Adrenal gland (tissue), 12 donors: ENCODE results near the gene NCOA4. TPM values are rescaled to one million over a fixed set of nuclear protein-coding genes. Genes with fewer than 3 reads are reported as not detected.
A peak's percentile ranks its signal among the peaks of the same experiment; 100 is the strongest.
"Not testable (repeated sequence)": the region's sequence is repeated elsewhere in the genome, so short reads cannot be mapped to it uniquely, and the experiment has no call there.

Experiments used
- DNase-seq, 7 donors: peaks; one replicate each; pipeline ENCODE4 v3.0.0-alpha.2; 2019 to 2020
- H3K27ac ChIP-seq, 5 donors: fragments of 200-600 bp; sonication (generic) in 4 of 5; 1 replicate in 3 of 5; 2 replicates in 2 of 5; pipeline versions ENCODE4 v1.5.1 to v1.8.0; 2016 to 2020; ENCODE audit warnings: mild to moderate bottlenecking in 1 of 5
- H3K27me3 ChIP-seq: fragments of 200-600 bp; 2 replicates; pipeline ENCODE4 v1.8.0; 2021
- H3K36me3 ChIP-seq, 2 donors: fragments of 200-600 bp; replicated peaks in 1 of 2; 1 replicate in 1 of 2; 2 replicates in 1 of 2; pipeline versions ENCODE4 v1.5.1 to v1.8.0; 2018 to 2022
- H3K4me1 ChIP-seq, 2 donors: fragments of 200-600 bp; replicated peaks in 1 of 2; 1 replicate in 1 of 2; 2 replicates in 1 of 2; pipeline versions ENCODE4 v1.5.1 to v1.8.0; 2018 to 2021
- H3K4me3 ChIP-seq, 4 donors: fragments of 200-600 bp; sonication (generic) in 3 of 4; one replicate each; pipeline ENCODE4 v1.5.1; 2016 to 2018
- H3K9me3 ChIP-seq, 3 donors: fragments of 200-600 bp; sonication (generic) in 1 of 3; replicated peaks in 1 of 3; 1 replicate in 2 of 3; 2 replicates in 1 of 3; pipeline versions ENCODE4 v1.5.1 to v1.8.0; 2016 to 2021
- POLR2A ChIP-seq, 2 donors: fragments of 450-650 bp; IDR thresholded peaks; one replicate each; pipeline ENCODE4 v1.6.1; 2017; ENCODE audit warnings: antibody characterized with exemption in 2 of 2, mild to moderate bottlenecking in 2 of 2, moderate library complexity in 1 of 2
- WGBS, 4 donors: extraction: QIAGEN DNeasy Blood & Tissue Kit in 2 of 4; methylation state at CpG; one replicate each; pipeline versions ENCODE4 v1.1.5 to v1.1.7; 2013 to 2017; 5-methylcytosine and 5-hydroxymethylcytosine counted together
- intact Hi-C, 2 donors: fragments of 100-400 bp; cut with DNase I; formaldehyde crosslinking; loops; one replicate each; pipeline versions ENCODE4 v1.14.1 to v1.15.0; 2022 to 2023
- polyA plus RNA-seq, 3 donors: library from polyadenylated mRNA; stranded (reverse); fragments of 200-250 nt in 2 of 3; fragments of 350-450 nt in 1 of 3; fragmentation: Illumina TruSeq in 1 of 3; extraction: RNeasy Lipid Tissue Mini Kit (QIAGEN cat#74804) in 1 of 3; gene quantifications; one replicate each; pipeline ENCODE4 v1.2.3, GENCODE V29; 2013 to 2014
- small RNA-seq, 2 donors: library from RNA; depleted of rRNA; stranded (forward); fragments of <200 nt; gene quantifications; one replicate each; pipeline ENCODE3, GENCODE V24; 2016
- total RNA-seq, 9 donors: library from RNA; depleted of rRNA in 4 of 9; stranded (reverse); fragments of >200 nt in 4 of 9; fragments of 120-200 nt in 1 of 9; fragmentation: NEBNext Ultra II Directional in 1 of 9; extraction: Animal tissue kit (Norgen Biotek cat#: 25700) in 1 of 9; gene quantifications; one replicate each; pipeline versions ENCODE4 v1.1.0 to v1.2.4, GENCODE V29; 2013 to 2023
- donor health status: healthy with polysubstance abuse.
- donor health status: Bipolar disorder and iron deficiency.
- donor health status: DM: yes; HTN: yes; CAD: no.
- donor health status: DM: no; HTN: no; CAD: no.
- donor health status: DM: no; HTN: no; CAD: no.
- donor health status: DM: yes; HTN: yes; CAD: no.

The NCOA4 gene
- total and polyA plus RNA-seq, 12 donors = 22.2 to 187 (median 126) TPM

DNA sequence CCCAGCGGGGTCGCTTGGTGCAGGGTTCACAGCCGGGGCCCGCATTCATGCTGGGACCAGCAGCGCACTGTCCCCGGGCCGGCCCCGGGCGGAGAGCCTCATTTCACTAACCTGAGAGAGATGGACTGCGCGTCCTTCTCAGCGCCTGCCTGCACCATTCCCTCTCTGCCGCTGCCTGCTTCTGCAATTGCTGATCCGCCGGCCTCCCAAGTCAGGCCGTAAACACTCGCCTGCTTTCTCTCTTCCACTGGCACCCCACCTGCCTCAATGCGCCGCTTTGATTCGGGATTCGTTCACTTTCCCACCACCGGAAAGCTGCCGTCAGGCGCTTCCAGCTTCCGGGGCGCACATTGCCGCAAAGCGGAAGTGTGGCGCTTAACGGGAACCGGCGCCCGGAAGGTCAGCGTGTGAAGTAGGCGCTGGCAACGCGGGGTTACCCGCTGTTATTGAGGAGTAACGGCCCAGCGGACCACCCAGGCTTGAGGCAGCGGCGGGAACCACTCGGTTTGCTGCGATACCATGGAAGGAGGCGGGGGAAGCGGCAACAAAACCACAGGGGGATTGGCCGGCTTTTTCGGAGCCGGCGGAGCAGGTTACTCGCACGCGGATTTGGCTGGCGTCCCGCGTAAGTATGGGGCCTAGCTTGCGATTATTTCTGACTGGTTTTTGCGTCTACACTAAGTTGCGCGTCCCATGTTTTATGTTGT, 58.2 kb downstream of the NCOA4 start, which contains the start of gene TIMM23:
TSS of gene TIMM23 (plus strand) at position 384 of the 707 bp plus-strand sequence. CDS start at position 520, 136 bp downstream.
- peak in 1 of 2 donors; percentile 77 for TF ChIP-seq POLR2A (IDR thresholded peaks at IDR 0.05)
- H3K9me3 ChIP-seq, H3K27me3 ChIP-seq, H3K36me3 ChIP-seq: not testable (repeated sequence)
- H3K4me3 ChIP-seq = peak within 1 kb of the TSS; percentile 70 to 93 (median 81)
- peaks cover 6 to 14% of the 10 kb centered on the region in 2 donors for H3K4me1 ChIP-seq
- peak; percentile 81 to 91 (median 87) for DNase-seq
- intact Hi-C loops = loop anchor here in 1 of 2 donors (10.0 kb wide), 1 partner anchor 53 kb away; no protein-coding TSS in a partner anchor
- peak within 1 kb of the TSS in 4 of 5 donors; percentile 62 to 80 (median 68) for H3K27ac ChIP-seq
- WGBS, 4 donors = 0 to 1% (median 0%) methylated on average over 37 to 60 of the region's 60 CpGs

- Histone ChIP-seq H3K27ac (peak overlapping the region in 4 of 5 donors; percentile 62 to 80 (median 68)), H3K4me3 (peak overlapping the region; percentile 70 to 93 (median 81)), H3K4me1 (peaks cover 6 to 14% of the 10 kb centered on the region in 2 donors)
- H3K27me3 ChIP-seq, H3K36me3 ChIP-seq, H3K9me3 ChIP-seq: not testable (repeated sequence)
- intact Hi-C loops = loop anchor here in 1 of 2 donors (10.0 kb wide), 1 partner anchor 53 kb away; no protein-coding TSS in a partner anchor
- WGBS, 4 donors = 0 to 1% (median 1%) methylated on average over 8 to 25 of the region's 25 CpGs
- DNase-seq = peak in 5 of 7 donors; percentile 12 to 56 (median 31)
Observed at GRCh38 chr10:45971742-45972105, 58.7 kb downstream of the NCOA4 start.

GRCh38 chr10:45971019-45971418, 59.4 kb downstream of the NCOA4 start:
- 37 to 52% (median 44%) methylated on average over 14 of the region's 14 CpGs for WGBS, 4 donors
- not testable (repeated sequence) for H3K36me3 ChIP-seq, H3K9me3 ChIP-seq, H3K27me3 ChIP-seq, H3K27ac ChIP-seq, DNase-seq
- Histone ChIP-seq H3K4me3 (peak overlapping the region in 1 of 4 donors; percentile 93), H3K4me1 (peaks cover 6 to 14% of the 10 kb centered on the region in 2 donors)
- intact Hi-C loops = loop anchor here in 1 of 2 donors (10.0 kb wide), 1 partner anchor 54 kb away; no protein-coding TSS in a partner anchor

GRCh38 chr10:45962686-45963452, 67.6 kb downstream of the NCOA4 start:
- H3K27ac ChIP-seq, intact Hi-C loops, H3K4me3 ChIP-seq, H3K4me1 ChIP-seq, DNase-seq, H3K9me3 ChIP-seq, H3K36me3 ChIP-seq, H3K27me3 ChIP-seq: not testable (repeated sequence)
- WGBS, 4 donors = 71 to 88% (median 88%) methylated on average over 6 of the region's 6 CpGs

DNA sequence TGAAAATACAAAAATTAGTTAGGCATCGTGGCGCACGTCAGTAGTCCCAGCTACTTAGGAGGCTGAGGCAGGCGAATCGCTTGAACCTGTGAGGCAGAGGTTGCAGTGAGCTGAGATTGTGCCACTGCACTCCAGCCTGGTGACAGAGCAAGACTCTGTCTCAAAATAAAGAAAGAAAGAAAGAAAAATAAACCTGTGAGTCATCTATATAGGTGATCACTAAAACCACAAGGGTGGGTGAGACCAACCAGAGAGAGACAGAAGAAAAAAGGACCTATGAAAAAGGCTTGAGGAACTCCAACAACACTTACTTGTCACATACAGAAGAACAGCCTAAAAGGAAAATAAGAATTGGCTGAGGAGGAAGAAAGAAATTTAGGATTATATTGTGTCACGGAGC, 72.5 kb downstream of the NCOA4 start:
- DNase-seq, H3K36me3 ChIP-seq, H3K4me1 ChIP-seq, H3K9me3 ChIP-seq, H3K27ac ChIP-seq, H3K4me3 ChIP-seq, intact Hi-C loops, H3K27me3 ChIP-seq: not testable (repeated sequence)
- WGBS, 4 donors = 95 to 99% (median 96%) methylated on average over 6 of the region's 6 CpGs

- H3K4me3 ChIP-seq, H3K27me3 ChIP-seq, H3K9me3 ChIP-seq, H3K4me1 ChIP-seq, H3K36me3 ChIP-seq, intact Hi-C loops, H3K27ac ChIP-seq, DNase-seq: not testable (repeated sequence)
- 87 to 93% (median 89%) methylated on average over 3 to 6 of the region's 6 CpGs for WGBS, 4 donors
Observed at GRCh38 chr10:45956634-45957033, 73.8 kb downstream of the NCOA4 start.

Small RNA genes lying within 50 kb of the gene (small RNA-seq; reads per million reads assigned to genes)
- gene SNORA74C-1 = 0 reads per million in 2 donors

Other genes with a start within 250 kb of the NCOA4 start
- gene AGAP4, start 183.1 kb downstream of the NCOA4 start, total RNA-seq = 10 to 100 TPM in 4 of 9 donors, 1 to 10 TPM in 5; 3.2 to 24.2 (median 8.8) TPM
- 10 to 100 TPM in 2 of 3 donors, 1 to 10 TPM in 1; 7.7 to 49.0 (median 33.4) TPM for gene AGAP4, start 183.1 kb downstream of the NCOA4 start, polyA plus RNA-seq
- 100 to 1,000 TPM in 1 of 9 donors, 10 to 100 TPM in 8; 47.2 to 119 (median 64.2) TPM for gene TIMM23, start 58.1 kb downstream of the NCOA4 start, total RNA-seq
- 100 to 1,000 TPM in 1 of 3 donors, 10 to 100 TPM in 2; 61.2 to 135 (median 86.7) TPM for gene TIMM23, start 58.1 kb downstream of the NCOA4 start, polyA plus RNA-seq
- not detected for gene MSMB, start 15.6 kb upstream of the NCOA4 start, total RNA-seq
- not detected for gene MSMB, start 15.6 kb upstream of the NCOA4 start, polyA plus RNA-seq